Measurements from ENCODE around the gene HMCN2.

HMCN2 gene

DNA sequence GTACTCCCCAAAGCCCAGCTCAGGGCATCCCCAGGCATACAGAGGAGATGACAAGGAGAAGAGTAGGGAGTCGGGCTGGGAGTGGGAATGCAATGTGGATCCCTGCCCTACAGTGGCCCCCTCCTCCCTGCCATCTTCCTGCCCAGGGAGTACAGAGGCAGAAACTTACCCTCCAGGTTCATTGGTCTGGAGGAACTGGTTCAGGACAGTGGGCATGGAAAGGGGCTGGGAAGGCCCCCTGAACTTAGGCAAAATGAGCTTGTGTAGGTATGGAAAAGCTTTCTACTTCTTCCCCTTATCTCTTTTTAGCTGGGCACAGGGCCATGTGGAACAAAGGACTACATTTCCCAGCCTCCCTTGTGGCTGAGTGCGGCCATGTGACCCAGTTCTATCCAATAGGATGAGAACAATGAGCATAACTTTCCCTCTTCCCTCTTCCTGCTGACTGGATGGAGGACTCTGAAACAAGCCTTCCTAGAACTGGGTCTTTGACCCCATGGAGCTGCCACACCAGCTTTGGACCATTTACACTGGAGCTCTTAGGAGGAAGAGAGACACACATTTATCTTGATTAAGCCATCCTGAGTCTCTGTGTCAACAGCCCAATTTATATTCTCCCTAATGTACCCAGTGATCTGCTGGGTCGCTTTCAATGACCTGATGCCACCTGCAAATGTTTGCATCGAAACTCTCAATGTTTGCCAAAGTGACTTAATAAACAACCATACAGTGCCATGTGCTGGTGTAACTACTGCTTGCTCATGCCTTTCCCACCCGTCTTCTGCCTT is 25.0 kb upstream of the HMCN2 start:
- Histone ChIP-seq H3K36me3 (ENCODE audit: control insufficient read depth, insufficient read depth, low read length) (no peaks in the 10 kb centered on the region), H3K27me3 (ENCODE audit: control insufficient read depth, insufficient read depth, low read length) (no peaks in the 10 kb centered on the region), H3K9me3 (ENCODE audit: control insufficient read depth, insufficient read depth, low read depth, low read length) (no peaks in the 10 kb centered on the region), H3K27ac (ENCODE audit: low read depth, low read length) (no peak overlapping the region), H3K4me3 (ENCODE audit: low read depth, low read length) (no peak overlapping the region), H3K9ac (ENCODE audit: low read length) (no peak overlapping the region), H3K4me1 (ENCODE audit: control insufficient read depth, insufficient read depth, low read length) (peaks cover 16% of the 10 kb centered on the region)

DNA sequence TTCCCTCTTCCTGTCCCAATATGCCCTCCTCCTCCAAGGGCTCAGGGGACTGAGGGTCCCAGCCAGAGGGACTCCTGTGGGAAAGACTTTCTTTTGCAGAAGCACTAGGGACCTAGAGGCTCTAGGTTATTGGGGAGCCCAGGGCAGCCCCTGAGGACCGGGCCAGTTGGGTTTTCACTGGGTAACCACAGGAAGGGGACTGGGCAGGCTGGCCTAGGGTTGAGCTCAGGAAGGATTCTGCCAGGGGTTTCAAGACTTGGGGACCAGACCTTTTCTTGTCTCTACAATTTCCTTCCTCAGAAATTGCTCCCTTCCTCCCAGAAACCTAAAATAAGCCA is 24.4 kb upstream of the HMCN2 start:
- Histone ChIP-seq H3K4me1 (ENCODE audit: control insufficient read depth, insufficient read depth, low read length) (peaks cover 13% of the 10 kb centered on the region), H3K9me3 (ENCODE audit: control insufficient read depth, insufficient read depth, low read depth, low read length) (no peaks in the 10 kb centered on the region), H3K27ac (ENCODE audit: low read depth, low read length) (no peak overlapping the region), H3K27me3 (ENCODE audit: control insufficient read depth, insufficient read depth, low read length) (no peaks in the 10 kb centered on the region), H3K36me3 (ENCODE audit: control insufficient read depth, insufficient read depth, low read length) (no peaks in the 10 kb centered on the region), H3K9ac (ENCODE audit: low read length) (no peak overlapping the region), H3K4me3 (ENCODE audit: low read depth, low read length) (no peak overlapping the region)

DNA sequence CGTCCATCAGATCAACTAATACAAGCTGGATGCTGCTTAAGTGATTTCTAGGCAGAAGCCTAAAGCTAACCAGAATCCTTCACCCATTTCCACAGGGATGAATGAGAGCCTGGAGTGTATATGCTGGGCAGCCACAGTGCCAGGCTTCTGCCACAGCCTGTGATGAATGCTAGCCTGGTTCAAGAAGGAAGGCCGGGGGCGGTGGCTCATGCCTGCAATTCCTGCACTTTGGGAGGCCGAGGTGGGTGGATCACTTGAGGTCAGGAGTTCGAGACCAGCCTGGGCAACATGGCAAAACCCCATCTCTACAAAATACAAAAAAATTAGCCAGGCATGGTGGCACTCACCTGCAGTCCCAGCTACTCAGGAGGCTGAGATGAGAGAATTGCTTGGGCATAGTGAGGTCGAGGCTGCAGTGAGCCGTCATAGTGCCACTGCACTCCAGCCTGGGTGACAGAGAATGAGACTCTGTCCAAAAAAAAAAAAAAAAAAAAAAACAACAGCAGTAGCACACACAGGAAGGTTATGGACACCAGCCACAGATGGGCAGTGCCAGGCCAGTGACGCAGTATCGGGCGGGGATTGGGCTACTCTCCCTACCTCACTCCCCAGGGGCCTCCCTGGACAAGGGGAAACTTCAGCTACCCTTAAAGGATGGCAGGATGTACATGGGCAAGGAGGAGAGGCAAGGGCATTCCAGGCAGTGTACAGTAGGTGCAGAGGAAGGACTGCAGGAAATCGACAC is 23.1 kb upstream of the HMCN2 start:
- H3K9ac ChIP-seq (ENCODE audit: low read length): no peak overlapping the region
- no peaks in the 10 kb centered on the region for H3K36me3 ChIP-seq (ENCODE audit: control insufficient read depth, insufficient read depth, low read length)
- H3K27me3 ChIP-seq (ENCODE audit: control insufficient read depth, insufficient read depth, low read length): no peaks in the 10 kb centered on the region
- peaks cover 13% of the 10 kb centered on the region for H3K4me1 ChIP-seq (ENCODE audit: control insufficient read depth, insufficient read depth, low read length)
- no peaks in the 10 kb centered on the region for H3K9me3 ChIP-seq (ENCODE audit: control insufficient read depth, insufficient read depth, low read depth, low read length)
- peak overlapping the region; percentile 37 for H3K4me3 ChIP-seq (ENCODE audit: low read depth, low read length)
- no peak overlapping the region for H3K27ac ChIP-seq (ENCODE audit: low read depth, low read length)

DNA sequence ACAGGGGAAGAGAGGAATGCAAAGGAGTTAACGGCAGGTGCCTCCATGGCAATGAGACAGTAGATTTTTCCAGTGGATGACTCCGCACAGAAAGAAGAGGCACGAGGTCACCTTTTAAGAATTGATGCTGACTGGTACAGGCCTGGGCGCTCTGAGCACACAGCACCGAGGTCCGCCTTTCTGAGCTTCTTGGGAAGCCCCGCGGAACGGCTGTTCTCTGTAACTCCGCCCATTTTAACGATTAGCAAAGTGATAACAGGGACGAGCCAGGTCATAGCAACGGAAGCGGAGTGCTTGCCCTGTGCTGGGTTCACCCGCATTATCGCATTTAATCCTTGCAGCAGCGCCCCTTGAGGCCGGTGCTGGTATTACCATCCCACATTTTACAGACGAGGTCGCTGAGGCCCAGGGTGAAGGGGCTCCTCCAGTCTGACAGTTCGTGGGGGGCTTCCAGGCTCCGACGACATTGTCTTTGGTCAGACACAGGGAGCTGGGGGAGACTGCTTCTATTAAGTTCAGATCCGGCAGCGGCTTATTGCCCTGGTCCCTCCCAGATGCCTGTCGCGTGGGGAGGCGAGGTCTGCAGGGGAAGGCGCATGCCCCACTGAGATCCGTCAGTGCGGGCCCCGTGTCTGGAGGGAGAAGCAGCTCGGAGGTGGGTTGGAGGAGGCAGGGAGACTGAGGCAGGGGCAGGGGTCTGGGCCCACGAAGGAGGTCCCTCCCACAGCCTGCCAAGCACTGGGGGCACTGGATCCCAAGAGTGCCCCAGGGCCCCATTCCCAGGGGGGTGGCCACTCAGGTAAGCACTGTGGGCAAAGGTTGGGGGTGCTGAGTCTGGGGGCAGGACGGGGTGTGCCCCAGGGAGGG is 22.3 kb upstream of the HMCN2 start:
- H3K4me3 ChIP-seq (ENCODE audit: low read depth, low read length): peak overlapping the region; percentile 37
- peaks cover 13% of the 10 kb centered on the region for H3K4me1 ChIP-seq (ENCODE audit: control insufficient read depth, insufficient read depth, low read length)
- H3K27ac ChIP-seq (ENCODE audit: low read depth, low read length): no peak overlapping the region
- H3K9me3 ChIP-seq (ENCODE audit: control insufficient read depth, insufficient read depth, low read depth, low read length): no peaks in the 10 kb centered on the region
- H3K36me3 ChIP-seq (ENCODE audit: control insufficient read depth, insufficient read depth, low read length): no peaks in the 10 kb centered on the region
- H3K27me3 ChIP-seq (ENCODE audit: control insufficient read depth, insufficient read depth, low read length): no peaks in the 10 kb centered on the region
- no peak overlapping the region for H3K9ac ChIP-seq (ENCODE audit: low read length)

DNA sequence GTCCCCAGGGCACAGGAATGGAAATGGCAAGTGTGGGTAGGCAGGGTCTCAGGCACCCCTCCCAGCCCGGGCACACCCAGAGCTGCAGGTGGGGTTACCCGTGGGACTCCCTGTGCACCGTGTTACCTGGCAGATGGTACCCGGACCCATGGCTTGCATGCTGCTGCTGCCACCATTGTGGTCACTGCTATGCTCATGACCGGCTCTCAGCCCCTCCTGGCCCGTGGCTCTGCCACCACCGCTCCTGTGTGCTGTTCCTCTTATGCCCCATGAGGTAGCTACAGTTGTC is 21.7 kb upstream of the HMCN2 start:
- H3K4me3 ChIP-seq (ENCODE audit: low read depth, low read length): no peak overlapping the region
- no peak overlapping the region for H3K27ac ChIP-seq (ENCODE audit: low read depth, low read length)
- H3K27me3 ChIP-seq (ENCODE audit: control insufficient read depth, insufficient read depth, low read length): no peaks in the 10 kb centered on the region
- no peak overlapping the region for H3K9ac ChIP-seq (ENCODE audit: low read length)
- H3K36me3 ChIP-seq (ENCODE audit: control insufficient read depth, insufficient read depth, low read length): no peaks in the 10 kb centered on the region
- peaks cover 13% of the 10 kb centered on the region for H3K4me1 ChIP-seq (ENCODE audit: control insufficient read depth, insufficient read depth, low read length)
- no peaks in the 10 kb centered on the region for H3K9me3 ChIP-seq (ENCODE audit: control insufficient read depth, insufficient read depth, low read depth, low read length)

DNA sequence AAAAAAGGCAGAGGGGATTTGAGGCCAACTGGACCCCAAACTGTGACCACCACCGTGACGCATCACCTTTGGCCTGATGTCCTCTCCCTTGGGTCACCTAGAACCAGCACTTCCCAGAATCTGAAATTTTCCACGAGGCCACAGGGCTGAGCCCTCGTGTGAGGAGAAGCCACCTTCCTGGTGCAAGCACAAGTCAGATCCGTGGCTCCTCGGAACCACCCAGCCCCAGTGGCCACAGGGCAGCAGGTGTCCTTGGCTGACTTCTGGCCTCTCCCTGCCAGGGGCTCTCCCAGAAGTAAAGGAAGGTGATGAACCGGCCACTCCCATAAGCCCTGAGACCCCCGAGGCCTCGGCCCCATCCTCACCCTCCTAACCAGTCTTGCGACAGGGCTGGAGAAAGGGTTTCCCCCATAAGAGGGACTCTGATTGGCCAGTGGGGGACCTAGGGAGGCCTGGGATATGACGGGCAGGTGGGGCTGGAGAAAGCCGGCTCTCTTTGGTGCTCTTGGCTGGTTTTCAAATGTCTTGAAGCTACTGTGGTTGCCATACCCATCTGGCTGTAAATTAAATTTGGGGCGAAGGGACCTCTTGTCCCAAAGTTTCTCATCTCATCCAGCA is 20.9 kb upstream of the HMCN2 start:
- Histone ChIP-seq H3K4me3 (ENCODE audit: low read depth, low read length) (no peak overlapping the region), H3K36me3 (ENCODE audit: control insufficient read depth, insufficient read depth, low read length) (no peaks in the 10 kb centered on the region), H3K27me3 (ENCODE audit: control insufficient read depth, insufficient read depth, low read length) (no peaks in the 10 kb centered on the region), H3K27ac (ENCODE audit: low read depth, low read length) (no peak overlapping the region), H3K9ac (ENCODE audit: low read length) (no peak overlapping the region), H3K4me1 (ENCODE audit: control insufficient read depth, insufficient read depth, low read length) (peaks cover 9% of the 10 kb centered on the region), H3K9me3 (ENCODE audit: control insufficient read depth, insufficient read depth, low read depth, low read length) (no peaks in the 10 kb centered on the region)

DNA sequence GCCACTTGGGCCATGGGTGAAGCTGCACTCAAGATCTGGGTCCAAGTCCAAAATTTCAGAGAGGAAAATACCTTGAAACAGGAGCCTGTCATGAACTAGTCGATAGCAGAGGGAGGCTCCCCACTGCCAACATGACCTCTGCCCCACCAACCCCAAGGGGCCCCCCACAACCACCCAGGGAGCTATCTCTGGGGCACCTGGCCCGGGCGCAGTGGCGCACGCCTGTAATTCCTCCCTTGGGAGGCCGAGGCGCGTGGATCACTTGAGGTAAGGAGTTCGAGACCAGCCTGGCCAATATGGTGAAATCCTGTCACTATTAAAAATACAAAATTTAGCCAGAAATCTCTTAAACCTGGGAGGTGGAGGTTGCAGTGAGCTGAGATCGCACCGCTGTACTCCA is 20.1 kb upstream of the HMCN2 start:
- H3K4me1 ChIP-seq (ENCODE audit: control insufficient read depth, insufficient read depth, low read length): peaks cover 5% of the 10 kb centered on the region
- H3K9me3 ChIP-seq (ENCODE audit: control insufficient read depth, insufficient read depth, low read depth, low read length): no peaks in the 10 kb centered on the region
- no peaks in the 10 kb centered on the region for H3K36me3 ChIP-seq (ENCODE audit: control insufficient read depth, insufficient read depth, low read length)
- no peak overlapping the region for H3K9ac ChIP-seq (ENCODE audit: low read length)
- no peak overlapping the region for H3K27ac ChIP-seq (ENCODE audit: low read depth, low read length)
- no peaks in the 10 kb centered on the region for H3K27me3 ChIP-seq (ENCODE audit: control insufficient read depth, insufficient read depth, low read length)
- no peak overlapping the region for H3K4me3 ChIP-seq (ENCODE audit: low read depth, low read length)

DNA sequence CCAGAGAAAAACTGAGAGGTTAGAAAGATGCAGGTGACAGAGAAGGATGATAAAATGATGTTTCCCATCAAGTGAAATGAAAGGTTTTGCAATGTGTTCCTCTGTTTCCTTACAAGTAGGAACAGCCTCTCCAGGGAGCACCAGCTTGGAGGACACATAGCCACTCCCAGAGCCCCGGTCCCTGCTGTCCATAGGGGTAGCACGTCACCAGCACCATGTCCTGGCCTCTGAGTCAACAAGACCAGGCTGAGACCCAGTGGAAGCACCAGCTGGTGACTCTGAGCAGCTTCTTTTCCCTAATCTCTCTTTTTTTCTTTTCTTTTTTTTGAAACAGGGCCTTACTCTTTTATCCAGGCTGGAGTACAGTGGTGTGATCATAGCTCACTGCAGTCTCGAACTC is 19.4 kb upstream of the HMCN2 start:
- Histone ChIP-seq H3K4me3 (ENCODE audit: low read depth, low read length) (no peak overlapping the region), H3K9me3 (ENCODE audit: control insufficient read depth, insufficient read depth, low read depth, low read length) (no peaks in the 10 kb centered on the region), H3K27ac (ENCODE audit: low read depth, low read length) (no peak overlapping the region), H3K9ac (ENCODE audit: low read length) (no peak overlapping the region), H3K36me3 (ENCODE audit: control insufficient read depth, insufficient read depth, low read length) (no peaks in the 10 kb centered on the region), H3K4me1 (ENCODE audit: control insufficient read depth, insufficient read depth, low read length) (peaks cover 5% of the 10 kb centered on the region), H3K27me3 (ENCODE audit: control insufficient read depth, insufficient read depth, low read length) (no peaks in the 10 kb centered on the region)

DNA sequence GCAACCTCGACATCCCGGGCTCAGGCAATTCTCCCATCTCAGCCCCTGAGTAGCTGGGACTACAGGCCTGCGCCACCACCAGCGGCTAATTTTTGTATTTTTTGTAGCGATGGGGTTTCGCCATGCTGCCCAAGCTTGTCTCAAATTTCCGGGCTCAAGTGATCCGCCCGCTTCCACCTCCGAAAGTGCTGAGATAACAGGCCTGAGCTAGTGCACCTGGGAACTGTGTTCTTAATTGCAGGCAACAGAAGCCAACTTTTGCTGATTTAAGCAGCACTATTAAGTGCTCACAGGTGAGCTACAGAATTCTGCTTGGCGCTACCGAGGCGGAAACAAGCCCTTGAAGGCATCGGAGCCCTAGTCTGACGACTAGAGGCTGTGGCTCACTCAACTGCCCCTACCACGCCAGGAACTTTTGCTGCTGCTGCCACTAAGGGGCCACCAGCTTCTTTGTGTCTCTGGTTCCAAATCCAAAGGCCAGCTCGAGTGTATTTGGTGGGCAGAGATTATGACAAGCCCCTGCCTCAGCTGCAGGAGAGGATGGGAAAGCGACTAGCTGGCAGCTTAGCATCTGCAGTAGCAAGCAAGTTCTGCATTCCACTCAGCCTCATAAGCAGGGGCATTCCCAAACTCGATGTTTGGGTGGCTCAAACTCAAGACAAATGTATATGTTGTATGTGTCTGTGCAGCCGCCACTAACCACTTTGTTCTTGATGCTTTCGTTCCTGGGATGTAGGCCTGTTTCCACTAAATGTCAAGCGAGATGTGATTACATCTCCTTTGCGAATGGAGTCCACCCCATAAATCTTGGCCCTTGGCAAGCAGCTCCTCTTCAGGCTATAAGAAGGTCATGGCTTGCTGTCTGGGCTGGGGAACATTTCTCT is 10.6 kb upstream of the HMCN2 start:
- Histone ChIP-seq H3K27me3 (ENCODE audit: control insufficient read depth, insufficient read depth, low read length) (no peaks in the 10 kb centered on the region), H3K4me1 (ENCODE audit: control insufficient read depth, insufficient read depth, low read length) (no peaks in the 10 kb centered on the region)

DNA sequence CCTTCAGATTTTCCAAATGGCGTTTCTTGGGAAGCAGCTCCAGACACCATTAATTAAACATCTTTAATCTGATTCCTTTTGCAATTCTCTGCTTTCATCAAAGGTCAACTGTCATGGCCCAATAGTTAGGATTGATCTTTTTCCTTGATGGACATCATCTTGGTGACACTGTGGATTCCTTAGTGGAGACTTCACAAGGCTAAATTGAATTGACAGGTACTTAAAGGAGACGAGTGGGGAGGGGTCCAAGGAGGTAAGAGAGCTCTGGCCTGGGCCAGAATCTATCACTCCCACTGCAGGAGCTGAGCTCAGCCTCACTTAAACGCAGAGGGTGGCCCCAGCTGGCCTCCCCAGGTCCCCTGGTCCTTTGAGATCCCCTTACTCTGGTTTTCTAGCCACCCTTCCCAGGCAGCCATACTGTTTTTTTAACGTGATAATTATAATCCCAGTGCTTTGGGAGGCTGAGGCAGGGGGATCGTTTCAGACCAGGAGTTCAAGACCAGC is 9.9 kb upstream of the HMCN2 start:
- H3K4me1 ChIP-seq (ENCODE audit: control insufficient read depth, insufficient read depth, low read length): no peaks in the 10 kb centered on the region
- no peak overlapping the region for H3K4me3 ChIP-seq (ENCODE audit: low read depth, low read length)
- H3K27me3 ChIP-seq (ENCODE audit: control insufficient read depth, insufficient read depth, low read length): no peaks in the 10 kb centered on the region

More for the DNA sequence above, 10.6 kb upstream of the HMCN2 start:
- Histone ChIP-seq H3K9ac (ENCODE audit: low read length) (no peak overlapping the region), H3K4me3 (ENCODE audit: low read depth, low read length) (no peak overlapping the region), H3K9me3 (ENCODE audit: control insufficient read depth, insufficient read depth, low read depth, low read length) (peaks cover 12% of the 10 kb centered on the region), H3K36me3 (ENCODE audit: control insufficient read depth, insufficient read depth, low read length) (no peaks in the 10 kb centered on the region), H3K27ac (ENCODE audit: low read depth, low read length) (no peak overlapping the region)

More for the DNA sequence above, 9.9 kb upstream of the HMCN2 start:
- no peak overlapping the region for H3K27ac ChIP-seq (ENCODE audit: low read depth, low read length)
- peaks cover 12% of the 10 kb centered on the region for H3K9me3 ChIP-seq (ENCODE audit: control insufficient read depth, insufficient read depth, low read depth, low read length)
- no peak overlapping the region for H3K9ac ChIP-seq (ENCODE audit: low read length)
- H3K36me3 ChIP-seq (ENCODE audit: control insufficient read depth, insufficient read depth, low read length): no peaks in the 10 kb centered on the region

Measured in HUES6 (cell line).